NCI-H2196 treated with DMSO at 0.1 percent for 48 hours (cell line): ENCODE data around the gene CYP19A1.

ENCODE experiments used
- DNase-seq: peaks from one replicate; lab custom pipeline; 2025; ENCODE audit not compliant: unreplicated experiment; lab: John Stamatoyannopoulos, UW

CYP19A1 gene

GRCh38 chr15:51328926-51329325 is 9.5 kb downstream of the CYP19A1 start:
- no peak for DNase-seq

GRCh38 chr15:51327081-51327480 is 11.3 kb downstream of the CYP19A1 start:
- no peak for DNase-seq

- DNase-seq = no peak
Observed at GRCh38 chr15:51325167-51325566, 13.2 kb downstream of the CYP19A1 start.

- DNase-seq = no peak
Observed at GRCh38 chr15:51323749-51324148, 14.6 kb downstream of the CYP19A1 start.

- DNase-seq = no peak
Observed at GRCh38 chr15:51322621-51323296, 15.6 kb downstream of the CYP19A1 start.

- DNase-seq = no peak
Observed at GRCh38 chr15:51321316-51321715, 17.1 kb downstream of the CYP19A1 start.

GRCh38 chr15:51320843-51321242 is 17.6 kb downstream of the CYP19A1 start:
- no peak for DNase-seq

- DNase-seq = no peak
Observed at GRCh38 chr15:51319539-51319938, 18.9 kb downstream of the CYP19A1 start.

GRCh38 chr15:51318382-51319150 is 19.8 kb downstream of the CYP19A1 start:
- DNase-seq = no peak

GRCh38 chr15:51316636-51317035 is 21.8 kb downstream of the CYP19A1 start:
- DNase-seq = no peak

GRCh38 chr15:51315726-51316125 is 22.7 kb downstream of the CYP19A1 start:
- DNase-seq = no peak

- no peak for DNase-seq
Observed at GRCh38 chr15:51314391-51315337, 23.7 kb downstream of the CYP19A1 start.

- no peak for DNase-seq
Observed at GRCh38 chr15:51313644-51314280, 24.6 kb downstream of the CYP19A1 start.

GRCh38 chr15:51313074-51313393 is 25.4 kb downstream of the CYP19A1 start:
- no peak for DNase-seq

GRCh38 chr15:51312166-51313073 is 26.0 kb downstream of the CYP19A1 start:
- no peak for DNase-seq

GRCh38 chr15:51311510-51311909 is 26.9 kb downstream of the CYP19A1 start:
- no peak for DNase-seq

- DNase-seq = no peak
Observed at GRCh38 chr15:51310064-51310463, 28.3 kb downstream of the CYP19A1 start.

- no peak for DNase-seq
Observed at GRCh38 chr15:51307811-51308210, 30.6 kb downstream of the CYP19A1 start.

- DNase-seq = no peak
Observed at GRCh38 chr15:51307325-51307724, 31.1 kb downstream of the CYP19A1 start.

GRCh38 chr15:51303462-51303980 is 34.9 kb downstream of the CYP19A1 start:
- no peak for DNase-seq
